Lower leg skin (tissue), 3 donors: Measurements from ENCODE around the gene SGO2.

ENCODE experiments used
- CTCF ChIP-seq, 3 donors: fragments of 450-650 bp; IDR thresholded peaks; one replicate each; pipeline ENCODE4 v1.5.1; 2016; ENCODE audit warnings: antibody characterized with exemption in 3 of 3, mild to moderate bottlenecking in 3 of 3, moderate library complexity in 2 of 3
- POLR2A ChIP-seq, 2 donors: fragments of 450-650 bp; IDR thresholded peaks; one replicate each; pipeline ENCODE4 v1.6.1; 2016 to 2017; ENCODE audit warnings: antibody characterized with exemption in 2 of 2, mild to moderate bottlenecking in 1 of 2, moderate library complexity in 1 of 2

- TF ChIP-seq CTCF (IDR thresholded peaks at IDR 0.05): no peak
- TF ChIP-seq POLR2A (IDR thresholded peaks at IDR 0.05): no peak
Measured at GRCh38 chr2:200593905-200594304, 67.9 kb downstream of the SGO2 start.
